WERI-Rb-1 (cell line): Measurements from ENCODE around the gene SPAG9.

ENCODE experiments used
- DNase-seq: peaks from one replicate; pipeline ENCODE4 v3.0.0-alpha.2; 2020
- H3K27ac ChIP-seq: fragments of 250-450 bp; sonication (Bioruptor Pico); 2 replicates; pipeline ENCODE4 v1.5.1; 2020; ENCODE audit warnings: mild to moderate bottlenecking, moderate library complexity
- H3K27me3 ChIP-seq: fragments of 250-450 bp; sonication (Bioruptor Pico); 2 replicates; pipeline ENCODE4 v1.5.1; 2021; ENCODE audit warnings: mild to moderate bottlenecking, low read depth, moderate library complexity; ENCODE audit not compliant: insufficient read depth, severe bottlenecking
- H3K36me3 ChIP-seq: fragments of 250-450 bp; sonication (Bioruptor Pico); 2 replicates; pipeline ENCODE4 v1.5.1; 2020; ENCODE audit warnings: mild to moderate bottlenecking, moderate library complexity
- H3K4me3 ChIP-seq: 2 replicates; pipeline ENCODE4 v1.5.1; 2011; ENCODE audit warnings: low read depth, mild to moderate bottlenecking, control low read depth, low read length
- H3K9me3 ChIP-seq: fragments of 250-450 bp; sonication (Bioruptor Pico); 2 replicates; pipeline ENCODE4 v1.5.1; 2021; ENCODE audit warnings: mild to moderate bottlenecking, moderate library complexity; ENCODE audit not compliant: severe bottlenecking
- CTCF ChIP-seq: IDR thresholded peaks from 2 replicates; pipeline ENCODE4 v1.5.1; 2011; ENCODE audit warnings: low read depth, mild to moderate bottlenecking, control low read depth, inconsistent platforms, low read length

SPAG9 gene

GRCh38 chr17:50914505-50915063, 206.1 kb downstream of the SPAG9 start:
- Histone ChIP-seq H3K36me3 (no peaks in the 10 kb centered on the region), H3K27me3 (no peaks in the 10 kb centered on the region), H3K4me3 (no peak overlapping the region), H3K9me3 (no peaks in the 10 kb centered on the region), H3K27ac (no peak overlapping the region)
- no peak for DNase-seq
- no peak for TF ChIP-seq CTCF

GRCh38 chr17:50913120-50913519, 207.5 kb downstream of the SPAG9 start:
- Histone ChIP-seq H3K27me3 (no peaks in the 10 kb centered on the region), H3K9me3 (no peaks in the 10 kb centered on the region), H3K36me3 (no peaks in the 10 kb centered on the region), H3K27ac (no peak overlapping the region), H3K4me3 (no peak overlapping the region)
- DNase-seq, result no peak
- no peak for TF ChIP-seq CTCF
